ENCODE data around the gene HM13.
"Not testable (repeated sequence)": the region's sequence is repeated elsewhere in the genome, so short reads cannot be mapped to it uniquely, and the experiment has no call there.

The HM13 gene

DNA sequence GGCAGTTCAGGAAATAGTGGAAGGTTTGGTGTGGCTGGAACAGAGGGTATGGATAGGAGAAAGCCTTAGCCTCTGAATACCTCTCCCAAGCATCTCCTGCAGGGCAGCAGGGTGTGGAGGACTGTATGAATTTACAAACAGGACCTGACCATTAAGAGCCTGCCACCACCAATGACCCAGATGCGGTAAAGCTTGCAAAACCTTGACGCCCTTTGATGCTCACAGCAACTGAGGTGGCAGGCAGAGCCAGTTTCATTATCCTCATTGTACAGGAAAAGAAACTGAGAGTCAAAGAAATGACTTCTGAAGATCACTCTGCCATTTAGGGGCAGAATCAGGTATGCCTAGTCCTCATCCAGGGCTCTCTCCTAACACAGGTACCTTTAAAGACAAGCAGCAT, 2.4 kb downstream of the HM13 start:
- Histone ChIP-seq H2AFZ (no peak overlapping the region), H3K36me3 (ENCODE audit: control insufficient read depth, insufficient read depth, low read length) (no peaks in the 10 kb centered on the region), H3K79me2 (peaks cover 58% of the 10 kb centered on the region), H3K4me2 (ENCODE audit: low read length) (no peak overlapping the region), H3K4me3 (ENCODE audit: low read depth, low read length) (no peak overlapping the region), H3K9ac (no peak overlapping the region), H3K9me3 (ENCODE audit: control insufficient read depth, low read length) (no peaks in the 10 kb centered on the region), H3K4me1 (peaks cover 17% of the 10 kb centered on the region), H3K27ac (no peak overlapping the region), H3K27me3 (ENCODE audit: control insufficient read depth, insufficient read depth, low read length) (no peaks in the 10 kb centered on the region)
- no peak for TF ChIP-seq CTCF (IDR thresholded peaks at IDR 0.05)

- Histone ChIP-seq H3K9ac (no peak overlapping the region), H3K4me3 (ENCODE audit: low read depth, low read length) (no peak overlapping the region), H3K79me2 (peaks cover 58% of the 10 kb centered on the region), H3K4me1 (peaks cover 17% of the 10 kb centered on the region), H3K27me3 (ENCODE audit: control insufficient read depth, insufficient read depth, low read length) (no peaks in the 10 kb centered on the region), H2AFZ (no peak overlapping the region), H3K27ac (no peak overlapping the region), H3K36me3 (ENCODE audit: control insufficient read depth, insufficient read depth, low read length) (no peaks in the 10 kb centered on the region), H3K9me3 (ENCODE audit: control insufficient read depth, low read length) (no peaks in the 10 kb centered on the region), H3K4me2 (ENCODE audit: low read length) (no peak overlapping the region)
- no peak for TF ChIP-seq CTCF (IDR thresholded peaks at IDR 0.05)
Measured at GRCh38 chr20:31517373-31517772, 3.1 kb downstream of the HM13 start.

- not testable (repeated sequence) for H2AFZ ChIP-seq; H3K27ac ChIP-seq; H3K36me3 ChIP-seq (ENCODE audit: control insufficient read depth, insufficient read depth, low read length); H3K9me3 ChIP-seq (ENCODE audit: control insufficient read depth, low read length); H3K4me3 ChIP-seq (ENCODE audit: low read depth, low read length); H3K27me3 ChIP-seq (ENCODE audit: control insufficient read depth, insufficient read depth, low read length); H3K4me2 ChIP-seq (ENCODE audit: low read length); H3K4me1 ChIP-seq; H3K9ac ChIP-seq
- peaks cover 50% of the 10 kb centered on the region for H3K79me2 ChIP-seq
Measured at GRCh38 chr20:31521267-31521666, 7.0 kb downstream of the HM13 start.

- Histone ChIP-seq H2AFZ (no peak overlapping the region), H3K4me1 (no peaks in the 10 kb centered on the region), H3K36me3 (ENCODE audit: control insufficient read depth, insufficient read depth, low read length) (no peaks in the 10 kb centered on the region), H3K9me3 (ENCODE audit: control insufficient read depth, low read length) (no peaks in the 10 kb centered on the region), H3K9ac (no peak overlapping the region), H3K27ac (no peak overlapping the region), H3K4me2 (ENCODE audit: low read length) (no peak overlapping the region), H3K27me3 (ENCODE audit: control insufficient read depth, insufficient read depth, low read length) (no peaks in the 10 kb centered on the region), H3K79me2 (peaks cover 37% of the 10 kb centered on the region), H3K4me3 (ENCODE audit: low read depth, low read length) (no peak overlapping the region)
- TF ChIP-seq CTCF (IDR thresholded peaks at IDR 0.05): no peak
Measured at GRCh38 chr20:31522731-31523130, 8.5 kb downstream of the HM13 start.

GRCh38 chr20:31523361-31524283, 9.4 kb downstream of the HM13 start:
- Histone ChIP-seq H3K4me1 (no peaks in the 10 kb centered on the region), H3K36me3 (ENCODE audit: control insufficient read depth, insufficient read depth, low read length) (no peaks in the 10 kb centered on the region), H3K27me3 (ENCODE audit: control insufficient read depth, insufficient read depth, low read length) (no peaks in the 10 kb centered on the region), H3K79me2 (peaks cover 31% of the 10 kb centered on the region), H3K4me3 (ENCODE audit: low read depth, low read length) (no peak overlapping the region), H2AFZ (no peak overlapping the region), H3K27ac (no peak overlapping the region), H3K9ac (no peak overlapping the region), H3K9me3 (ENCODE audit: control insufficient read depth, low read length) (no peaks in the 10 kb centered on the region), H3K4me2 (ENCODE audit: low read length) (no peak overlapping the region)
- TF ChIP-seq CTCF (IDR thresholded peaks at IDR 0.05): no peak
